Activated CD4-positive, alpha-beta T cell treated with anti-CD3 and anti-CD28 coated beads, Interleukin-2, amount 50 U/mL, for 24 hours (primary cell): ENCODE data around the gene GNB3.
"Not testable (repeated sequence)": the region's sequence is repeated elsewhere in the genome, so short reads cannot be mapped to it uniquely, and the experiment has no call there.

ENCODE experiments used
- DNase-seq, 2 donors: peaks; one replicate each; pipeline ENCODE4 v3.0.0-alpha.2; 2020; ENCODE audit warnings: low read depth in 1 of 2, low spot score in 1 of 2

Gene GNB3

GRCh38 chr12:6858799-6859198 is 18.1 kb downstream of the GNB3 start:
- DNase-seq, result no peak

- DNase-seq, result no peak
These were observed 19.4 kb downstream of the GNB3 start for GRCh38 chr12:6860116-6860515.

GRCh38 chr12:6860942-6861341 is 20.2 kb downstream of the GNB3 start:
- no peak for DNase-seq

GRCh38 chr12:6861391-6861790 is 20.7 kb downstream of the GNB3 start:
- no peak for DNase-seq

- no peak for DNase-seq
These were observed 22.3 kb downstream of the GNB3 start for GRCh38 chr12:6863033-6863432.

GRCh38 chr12:6863586-6864321 is 23.0 kb downstream of the GNB3 start:
- DNase-seq, result no peak

- not testable (repeated sequence) for DNase-seq
These were observed 24.6 kb downstream of the GNB3 start for GRCh38 chr12:6865307-6865706.

GRCh38 chr12:6866163-6866919 is 25.6 kb downstream of the GNB3 start:
- no peak for DNase-seq

- DNase-seq, result no peak
These were observed 26.2 kb downstream of the GNB3 start for GRCh38 chr12:6866920-6867412.

- peak; percentile 64 to 71 for DNase-seq
These were observed 26.9 kb downstream of the GNB3 start, which contains the start of gene TPI1 for GRCh38 chr12:6867413-6868210. Gene TPI1 (plus strand): TSS chr12:6867531. CDS start chr12:6867567, 36 bp downstream.

GRCh38 chr12:6868211-6869048 is 27.7 kb downstream of the GNB3 start:
- no peak for DNase-seq

GRCh38 chr12:6869049-6870021 is 28.6 kb downstream of the GNB3 start:
- DNase-seq, result peak; percentile 76 to 78

- not testable (repeated sequence) for DNase-seq
These were observed 29.6 kb downstream of the GNB3 start for GRCh38 chr12:6870304-6870703.

GRCh38 chr12:6871052-6871957 is 30.6 kb downstream of the GNB3 start:
- DNase-seq, result no peak

GRCh38 chr12:6872073-6873048 is 31.6 kb downstream of the GNB3 start:
- peak; percentile 70 to 78 for DNase-seq

- DNase-seq, result peak; percentile 96 to 98
These were observed 32.6 kb downstream of the GNB3 start, which contains the start of gene SPSB2 for GRCh38 chr12:6873094-6874014. Gene SPSB2 (minus strand): TSS chr12:6873303. CDS start chr12:6872901, 402 bp downstream.
